GM23338 (cell line): ENCODE measurements around the gene FBXO11. TPM values are rescaled to one million over a fixed set of nuclear protein-coding genes. Genes with fewer than 3 reads are reported as not detected.

Source experiments
- polyA plus RNA-seq: library from polyadenylated mRNA; unstranded; fragments of >200 nt; fragmentation: Nextera tagmentation; extraction: Ambion mirVana; gene quantifications from 2 replicates; pipeline ENCODE4 v1.2.1, GENCODE V29; 2016
- small RNA-seq: library from RNA; depleted of rRNA; stranded (forward); fragments of <200 nt; gene quantifications from one replicate; pipeline ENCODE3, GENCODE V24; 2014; ENCODE audit warnings: low replicate concordance
- total RNA-seq: library from RNA; depleted of rRNA; stranded (reverse); fragments of >200 nt; shearing (Covaris generic); gene quantifications from 2 replicates; pipeline ENCODE4 v1.2.3, GENCODE V29; 2014; rRNA removed

FBXO11 gene
- total and polyA plus RNA-seq, 2 experiments from 2014 or later: 21.5 to 52.7 TPM

Small RNA genes within 50 kb of the gene (small RNA-seq; reads per million reads assigned to genes)
- gene RF00026 (not detected), gene RPL36AP15 (not detected)

Other genes starting within 250 kb of the FBXO11 start
- 205 and 311 TPM in 2 replicates for gene MSH6, start 123.4 kb downstream of the FBXO11 start, total RNA-seq
- gene MSH6, start 123.4 kb downstream of the FBXO11 start, polyA plus RNA-seq: 86.9 and 109 TPM in 2 replicates